ENCODE measurements around the gene ZNF530.

Gene ZNF530

DNA sequence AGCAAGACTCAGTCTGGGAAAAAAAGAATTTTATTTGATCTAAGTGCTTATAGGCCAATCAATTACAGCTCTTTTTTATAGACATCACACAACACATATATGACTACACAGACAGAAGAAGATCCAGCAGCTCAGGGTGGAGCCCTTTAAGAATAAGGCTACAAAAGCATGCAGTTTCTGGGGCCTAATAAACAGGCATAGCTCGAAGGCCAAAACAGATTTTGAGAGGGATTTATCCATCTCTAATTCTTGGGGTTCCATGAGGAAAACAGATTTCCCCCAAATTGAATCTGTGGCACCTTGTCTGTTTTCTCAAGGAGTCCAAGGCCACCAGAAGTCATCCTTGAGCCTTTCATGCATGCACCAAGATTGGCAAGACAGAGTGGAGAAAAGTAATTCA is 36.1 kb upstream of the ZNF530 start:
- no peak overlapping the region for H3K4me3 ChIP-seq (ENCODE audit: insufficient read length, low read depth)
- no peaks in the 10 kb centered on the region for H3K36me3 ChIP-seq (ENCODE audit: insufficient read depth, insufficient read length, low read length)
- no peaks in the 10 kb centered on the region for H3K27me3 ChIP-seq (ENCODE audit: insufficient read depth, insufficient read length)
- no peaks in the 10 kb centered on the region for H3K4me1 ChIP-seq (ENCODE audit: insufficient read depth, insufficient read length)
- no peak for TF ChIP-seq YY1 (IDR thresholded peaks at IDR 0.05; ENCODE audit: insufficient read depth, insufficient read length)
- no peak for TF ChIP-seq SUZ12 (IDR thresholded peaks at IDR 0.05; ENCODE audit: extremely low read depth, insufficient read depth, insufficient read length)
- TF ChIP-seq ZNF274 (IDR thresholded peaks at IDR 0.05; ENCODE audit: low read depth, low read length), result no peak
- no peak for DNase-seq (ENCODE audit: low read depth, low spot score)
- no peak overlapping the region for H3K9ac ChIP-seq (ENCODE audit: insufficient read length, low read depth)
- H3K9me3 ChIP-seq (ENCODE audit: insufficient read depth, low read length), result peaks cover 55% of the 10 kb centered on the region

DNA sequence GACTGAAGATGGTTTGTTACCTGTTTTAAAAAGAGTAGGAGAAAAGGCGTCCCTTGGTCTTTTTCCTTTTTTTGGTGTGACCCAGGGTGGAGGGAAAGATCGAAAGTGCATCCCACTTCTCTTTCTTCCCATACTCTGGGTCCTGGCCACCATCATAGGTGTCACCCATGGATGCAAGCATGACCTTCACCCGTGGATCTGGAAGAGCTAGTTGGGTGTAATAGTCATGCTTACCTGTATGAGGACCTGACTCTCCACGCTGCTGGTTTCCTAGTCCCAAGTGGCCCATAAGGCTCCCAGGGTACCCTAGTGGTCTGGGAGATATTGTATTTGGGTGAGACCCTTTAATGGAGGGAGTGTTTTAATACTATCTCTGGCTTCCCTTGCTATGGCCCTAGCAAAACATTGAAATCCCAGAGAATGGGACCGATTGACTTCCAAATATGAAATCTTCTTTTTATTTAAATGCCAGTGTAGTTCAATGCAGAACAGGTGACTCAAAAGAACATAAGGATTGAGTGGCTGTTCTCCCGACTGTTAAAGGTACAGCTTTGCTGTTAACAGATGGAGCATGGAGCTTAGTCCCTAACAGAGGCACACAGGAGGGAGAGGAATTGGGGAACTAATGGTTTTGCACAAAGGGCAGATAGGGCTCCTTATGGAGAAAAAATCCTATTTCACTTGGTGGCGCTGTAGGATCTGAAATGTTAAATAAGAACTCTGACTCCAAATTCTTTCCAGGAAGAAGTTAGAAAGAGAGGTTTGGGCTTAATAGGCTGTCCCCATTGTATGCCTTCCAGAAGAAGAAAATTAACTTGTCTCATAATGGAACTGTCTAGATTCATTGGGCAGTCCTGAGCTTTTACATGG is 33.1 kb upstream of the ZNF530 start:
- no peaks in the 10 kb centered on the region for H3K4me1 ChIP-seq (ENCODE audit: insufficient read depth, insufficient read length)
- peaks cover 84% of the 10 kb centered on the region for H3K9me3 ChIP-seq (ENCODE audit: insufficient read depth, low read length)
- no peak overlapping the region for H3K4me3 ChIP-seq (ENCODE audit: insufficient read length, low read depth)
- DNase-seq (ENCODE audit: low read depth, low spot score), result no peak
- no peak overlapping the region for H3K9ac ChIP-seq (ENCODE audit: insufficient read length, low read depth)
- TF ChIP-seq ZNF274 (IDR thresholded peaks at IDR 0.05; ENCODE audit: low read depth, low read length) (no peak), SUZ12 (IDR thresholded peaks at IDR 0.05; ENCODE audit: extremely low read depth, insufficient read depth, insufficient read length) (no peak), YY1 (IDR thresholded peaks at IDR 0.05; ENCODE audit: insufficient read depth, insufficient read length) (no peak)
- peaks cover 10% of the 10 kb centered on the region for H3K36me3 ChIP-seq (ENCODE audit: insufficient read depth, insufficient read length, low read length)
- no peaks in the 10 kb centered on the region for H3K27me3 ChIP-seq (ENCODE audit: insufficient read depth, insufficient read length)

DNA sequence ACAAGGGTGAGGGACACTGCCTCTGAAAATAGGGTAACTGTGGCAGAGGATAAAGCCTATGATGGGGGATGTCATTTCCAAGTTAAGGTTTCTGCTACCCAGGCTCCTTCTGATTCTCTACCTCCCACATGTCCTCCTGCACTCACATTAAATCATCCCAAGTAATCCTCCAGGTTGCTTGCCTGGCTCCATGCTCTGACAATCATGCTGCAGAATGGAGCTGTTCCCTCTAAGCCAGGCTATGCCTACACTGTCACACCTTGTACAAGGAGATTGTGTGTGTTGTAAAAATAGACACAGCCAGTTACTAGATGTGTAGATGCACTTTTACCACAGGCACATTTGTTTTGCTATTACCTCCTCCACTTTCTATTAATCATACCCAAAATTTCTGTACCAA is 29.0 kb upstream of the ZNF530 start:
- TF ChIP-seq SUZ12 (IDR thresholded peaks at IDR 0.05; ENCODE audit: extremely low read depth, insufficient read depth, insufficient read length), result no peak
- TF ChIP-seq ZNF274 (IDR thresholded peaks at IDR 0.05; ENCODE audit: low read depth, low read length), result no peak
- no peak for TF ChIP-seq YY1 (IDR thresholded peaks at IDR 0.05; ENCODE audit: insufficient read depth, insufficient read length)
- peaks cover 94% of the 10 kb centered on the region for H3K9me3 ChIP-seq (ENCODE audit: insufficient read depth, low read length)

GRCh38 chr19:57572415-57572947 is 27.2 kb upstream of the ZNF530 start:
- peaks cover 94% of the 10 kb centered on the region for H3K9me3 ChIP-seq (ENCODE audit: insufficient read depth, low read length)
- peaks cover 67% of the 10 kb centered on the region for H3K36me3 ChIP-seq (ENCODE audit: insufficient read depth, insufficient read length, low read length)
- H3K27me3 ChIP-seq (ENCODE audit: insufficient read depth, insufficient read length), result no peaks in the 10 kb centered on the region
- H3K9ac ChIP-seq (ENCODE audit: insufficient read length, low read depth), result no peak overlapping the region
- TF ChIP-seq YY1 (IDR thresholded peaks at IDR 0.05; ENCODE audit: insufficient read depth, insufficient read length) (no peak), SUZ12 (IDR thresholded peaks at IDR 0.05; ENCODE audit: extremely low read depth, insufficient read depth, insufficient read length) (no peak), ZNF274 (IDR thresholded peaks at IDR 0.05; ENCODE audit: low read depth, low read length) (peak; percentile 94)
- H3K4me1 ChIP-seq (ENCODE audit: insufficient read depth, insufficient read length), result no peaks in the 10 kb centered on the region
- H3K4me3 ChIP-seq (ENCODE audit: insufficient read length, low read depth), result no peak overlapping the region
- no peak for DNase-seq (ENCODE audit: low read depth, low spot score)

More for the DNA sequence above, 29.0 kb upstream of the ZNF530 start:
- no peak for DNase-seq (ENCODE audit: low read depth, low spot score)
- Histone ChIP-seq H3K36me3 (ENCODE audit: insufficient read depth, insufficient read length, low read length) (peaks cover 50% of the 10 kb centered on the region), H3K9ac (ENCODE audit: insufficient read length, low read depth) (no peak overlapping the region), H3K4me3 (ENCODE audit: insufficient read length, low read depth) (no peak overlapping the region), H3K4me1 (ENCODE audit: insufficient read depth, insufficient read length) (no peaks in the 10 kb centered on the region), H3K27me3 (ENCODE audit: insufficient read depth, insufficient read length) (no peaks in the 10 kb centered on the region)

GRCh38 chr19:57576661-57577060 is 23.0 kb upstream of the ZNF530 start:
- no peak for TF ChIP-seq ZNF274 (IDR thresholded peaks at IDR 0.05; ENCODE audit: low read depth, low read length)
- no peak for TF ChIP-seq SUZ12 (IDR thresholded peaks at IDR 0.05; ENCODE audit: extremely low read depth, insufficient read depth, insufficient read length)
- no peak for TF ChIP-seq YY1 (IDR thresholded peaks at IDR 0.05; ENCODE audit: insufficient read depth, insufficient read length)
- H3K9me3 ChIP-seq (ENCODE audit: insufficient read depth, low read length), result peaks cover 69% of the 10 kb centered on the region
- H3K9ac ChIP-seq (ENCODE audit: insufficient read length, low read depth), result no peak overlapping the region
- no peaks in the 10 kb centered on the region for H3K27me3 ChIP-seq (ENCODE audit: insufficient read depth, insufficient read length)
- H3K4me3 ChIP-seq (ENCODE audit: insufficient read length, low read depth), result no peak overlapping the region
- peaks cover 63% of the 10 kb centered on the region for H3K36me3 ChIP-seq (ENCODE audit: insufficient read depth, insufficient read length, low read length)
- no peaks in the 10 kb centered on the region for H3K4me1 ChIP-seq (ENCODE audit: insufficient read depth, insufficient read length)
- no peak for DNase-seq (ENCODE audit: low read depth, low spot score)

DNA sequence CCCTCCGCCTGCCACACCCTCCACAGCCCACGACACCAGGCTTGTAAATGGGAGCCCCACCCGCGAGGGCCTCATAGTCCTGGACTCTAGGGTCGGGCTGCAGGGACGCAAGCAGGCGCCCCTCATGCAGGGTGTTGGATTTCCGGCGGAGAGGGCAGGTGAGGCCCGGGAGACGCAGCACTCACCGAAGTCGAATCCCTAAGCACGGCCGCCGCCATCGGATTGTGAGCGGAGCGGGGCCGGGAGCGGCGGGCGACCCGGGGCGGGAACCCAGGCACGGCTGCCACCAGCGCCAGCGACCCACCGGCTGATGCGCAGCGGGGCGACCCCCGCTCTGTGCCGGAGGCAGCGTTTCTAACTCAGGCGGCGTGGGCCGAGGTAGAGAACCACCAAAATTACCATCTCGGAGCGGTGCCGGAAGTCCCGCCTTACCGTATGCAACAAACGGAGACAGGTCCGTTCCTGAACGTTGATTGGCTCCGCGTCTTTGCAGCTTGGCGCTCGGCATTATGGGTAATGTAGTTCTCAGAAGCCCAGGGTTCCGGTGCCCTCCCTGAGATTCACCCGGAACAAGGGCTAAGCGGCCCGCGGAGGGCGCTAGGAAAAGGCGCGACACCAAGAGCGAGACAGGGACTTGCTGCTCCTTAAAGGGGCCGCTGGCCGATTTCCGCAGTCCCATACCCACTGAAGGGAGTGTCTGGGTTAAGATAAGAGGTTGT is 21.0 kb upstream of the ZNF530 start, which contains the start of gene ZNF416:
Gene ZNF416 (minus strand): TSS at position 425 of the 719 bp plus-strand sequence. CDS start 207 bp downstream, at position 218.
- no peaks in the 10 kb centered on the region for H3K4me1 ChIP-seq (ENCODE audit: insufficient read depth, insufficient read length)
- TF ChIP-seq ZNF274 (IDR thresholded peaks at IDR 0.05; ENCODE audit: low read depth, low read length) (no peak), YY1 (IDR thresholded peaks at IDR 0.05; ENCODE audit: insufficient read depth, insufficient read length) (no peak), SUZ12 (IDR thresholded peaks at IDR 0.05; ENCODE audit: extremely low read depth, insufficient read depth, insufficient read length) (no peak)
- H3K36me3 ChIP-seq (ENCODE audit: insufficient read depth, insufficient read length, low read length), result peaks cover 43% of the 10 kb centered on the region
- DNase-seq (ENCODE audit: low read depth, low spot score), result peak; percentile 96
- peaks cover 49% of the 10 kb centered on the region for H3K9me3 ChIP-seq (ENCODE audit: insufficient read depth, low read length)
- peak within 1 kb of the TSS; percentile 89 for H3K9ac ChIP-seq (ENCODE audit: insufficient read length, low read depth)
- H3K4me3 ChIP-seq (ENCODE audit: insufficient read length, low read depth), result peak within 1 kb of the TSS; percentile 89
- no peaks in the 10 kb centered on the region for H3K27me3 ChIP-seq (ENCODE audit: insufficient read depth, insufficient read length)

All from NT2/D1 (cell line).